GM19467 (cell line): ENCODE results near the gene ABHD5.

Source experiments
- ATAC-seq: cut with Tn5 transposase; IDR thresholded peaks from one replicate; pipeline ENCODE4 v1.9.1; 2021; ENCODE audit warnings: mild to moderate bottlenecking, moderate library complexity; ENCODE audit not compliant: unreplicated experiment

Gene ABHD5

GRCh38 chr3:43684944-43685343 is 5.8 kb upstream of the ABHD5 start:
- no peak for ATAC-seq

GRCh38 chr3:43685921-43686320 is 4.8 kb upstream of the ABHD5 start:
- ATAC-seq, result no peak

GRCh38 chr3:43686333-43686699 is 4.4 kb upstream of the ABHD5 start:
- no peak for ATAC-seq

- no peak for ATAC-seq
Observed at GRCh38 chr3:43686700-43687498, 3.8 kb upstream of the ABHD5 start.

- ATAC-seq, result no peak
Observed at GRCh38 chr3:43687499-43687811, 3.3 kb upstream of the ABHD5 start.

- no peak for ATAC-seq
Observed at GRCh38 chr3:43688245-43688650, 2.5 kb upstream of the ABHD5 start.

GRCh38 chr3:43689166-43689565 is 1.6 kb upstream of the ABHD5 start:
- ATAC-seq, result no peak

GRCh38 chr3:43689766-43690399 is 855 bp upstream of the ABHD5 start:
- no peak for ATAC-seq

- ATAC-seq, result peak; percentile 36
Observed at GRCh38 chr3:43691120-43691995, 620 bp downstream of the ABHD5 start.

- no peak for ATAC-seq
Observed at GRCh38 chr3:43692085-43692855, 1.5 kb downstream of the ABHD5 start.

GRCh38 chr3:43692971-43693370 is 2.2 kb downstream of the ABHD5 start:
- no peak for ATAC-seq

- no peak for ATAC-seq
Observed at GRCh38 chr3:43693594-43693993, 2.9 kb downstream of the ABHD5 start.

- no peak for ATAC-seq
Observed at GRCh38 chr3:43695443-43695842, 4.7 kb downstream of the ABHD5 start.

GRCh38 chr3:43695863-43696262 is 5.1 kb downstream of the ABHD5 start:
- no peak for ATAC-seq

- ATAC-seq, result no peak
Observed at GRCh38 chr3:43696441-43696840, 5.7 kb downstream of the ABHD5 start.

GRCh38 chr3:43696881-43697280 is 6.1 kb downstream of the ABHD5 start:
- ATAC-seq, result no peak

GRCh38 chr3:43699864-43700263 is 9.1 kb downstream of the ABHD5 start:
- peak; percentile 67 for ATAC-seq

- no peak for ATAC-seq
Observed at GRCh38 chr3:43704697-43705096, 14.0 kb downstream of the ABHD5 start.

- ATAC-seq, result no peak
Observed at GRCh38 chr3:43706342-43706741, 15.6 kb downstream of the ABHD5 start.

GRCh38 chr3:43707266-43707665 is 16.5 kb downstream of the ABHD5 start:
- ATAC-seq, result no peak

- no peak for ATAC-seq
Observed at GRCh38 chr3:43707998-43708397, 17.3 kb downstream of the ABHD5 start.
